Occipital lobe (tissue), 2 donors: ENCODE measurements around the gene PFDN2. TPM values are rescaled to one million over a fixed set of nuclear protein-coding genes. Genes with fewer than 3 reads are reported as not detected.
A peak's percentile ranks its signal among the peaks of the same experiment; 100 is the strongest.

ENCODE experiments used
- DNase-seq: peaks from one replicate; lab custom pipeline; 2025; lab: John Stamatoyannopoulos, UW
- total RNA-seq: library from RNA; depleted of rRNA; stranded (reverse); fragments of >200 nt; gene quantifications from one replicate; pipeline ENCODE4 v1.2.3, GENCODE V29; 2014

PFDN2 gene
- total RNA-seq, 1 donor from 2014 or later = 33.8 TPM

DNA sequence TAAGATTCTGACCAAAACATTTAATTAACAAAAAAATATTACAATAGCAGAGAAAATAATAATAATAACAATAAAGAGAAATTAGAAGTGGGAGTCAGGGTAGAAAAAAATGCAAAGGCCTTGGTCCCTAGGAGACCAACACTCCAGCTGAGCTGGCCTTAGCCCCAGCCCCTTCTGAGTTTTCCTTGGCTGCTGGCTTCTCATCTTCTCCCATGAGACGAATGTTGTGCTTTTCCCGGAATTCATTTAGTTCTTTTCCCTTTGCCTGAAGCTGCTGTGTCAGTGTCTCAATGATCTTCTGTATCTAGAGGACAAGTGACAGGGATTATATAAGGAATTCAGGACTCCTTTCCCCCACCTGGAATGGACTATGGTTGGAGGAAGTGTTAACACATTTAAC is 17.3 kb downstream of the PFDN2 start:
- DNase-seq = no peak

DNA sequence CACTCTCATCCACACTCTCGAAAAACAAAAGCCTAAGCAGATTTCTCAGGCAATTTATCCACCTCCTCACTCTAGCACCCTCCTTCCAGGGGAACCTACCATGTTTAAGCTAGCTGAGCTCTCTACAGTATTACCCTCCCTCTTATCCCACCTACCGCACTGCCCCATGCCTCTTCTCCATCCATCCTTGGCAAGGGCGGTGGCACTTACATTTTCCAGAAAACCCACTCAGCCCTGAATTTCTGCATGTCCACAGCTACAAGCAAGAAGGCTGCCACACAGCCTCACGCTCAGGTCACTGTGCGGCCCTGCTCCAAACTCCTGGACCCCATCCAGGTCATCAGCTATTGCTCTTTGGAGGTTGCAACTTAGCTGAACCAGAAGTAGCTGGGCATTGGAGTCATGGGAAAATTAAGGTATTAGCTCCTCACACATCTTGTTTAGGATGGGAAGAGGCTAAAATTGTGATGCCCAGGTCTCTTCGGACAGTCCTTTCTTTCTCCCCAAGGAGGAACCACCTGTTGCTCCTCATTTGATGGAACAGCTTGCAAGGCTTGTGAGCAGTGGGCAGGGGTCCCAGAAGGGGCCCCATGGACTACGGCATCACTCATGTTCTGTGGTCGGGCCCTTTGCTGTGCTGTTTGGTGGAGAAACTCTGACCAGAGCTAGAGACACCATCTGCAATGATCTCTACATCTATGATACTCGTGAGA is 18.6 kb downstream of the PFDN2 start:
- DNase-seq = no peak

DNA sequence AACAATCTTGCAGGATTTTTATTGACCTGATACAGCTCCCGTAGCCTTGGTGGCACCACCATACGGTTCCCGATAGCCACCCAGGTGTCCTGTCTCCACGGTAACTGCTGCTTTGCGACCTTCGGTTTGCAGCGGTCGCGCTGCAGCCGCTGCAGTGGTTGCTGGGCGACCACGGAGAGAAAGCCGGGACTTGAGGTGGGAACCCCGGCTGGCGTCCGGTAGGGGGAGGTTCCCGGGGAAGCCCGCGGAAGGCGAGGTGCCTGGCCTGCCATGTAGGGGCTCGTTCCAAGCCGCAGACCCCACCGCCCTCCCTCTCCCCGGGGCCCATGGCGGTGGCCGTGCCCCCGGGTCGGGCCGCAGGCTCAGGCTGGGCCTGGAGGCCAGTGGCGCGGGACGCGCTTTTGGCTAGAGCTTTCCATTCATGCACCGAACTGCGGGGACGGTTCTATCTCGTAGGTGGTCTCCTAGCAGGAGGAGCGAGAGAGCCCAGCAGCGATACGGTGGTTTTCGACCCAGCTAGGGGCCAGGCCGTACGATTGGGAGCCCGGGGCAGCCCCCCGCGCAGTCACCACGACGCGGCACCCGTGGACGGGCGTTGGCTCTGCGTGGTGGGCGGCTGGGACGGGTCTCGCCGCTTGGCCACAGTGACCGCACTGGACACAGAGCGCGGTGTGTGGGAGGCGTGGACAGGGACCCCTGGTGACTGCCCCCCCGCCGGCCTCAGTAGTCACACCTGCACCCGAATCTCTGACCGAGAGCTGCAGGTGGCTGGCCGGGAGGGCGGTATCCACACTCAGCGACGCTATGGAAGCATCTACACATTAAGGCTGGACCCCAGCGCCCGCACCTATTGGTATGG is 19.4 kb downstream of the PFDN2 start, which contains the start of gene KLHDC9:
Gene KLHDC9 (plus strand): TSS at position 152 of the 859 bp plus-strand sequence. CDS start 175 bp downstream, at position 327.
- DNase-seq = peak; percentile 79

DNA sequence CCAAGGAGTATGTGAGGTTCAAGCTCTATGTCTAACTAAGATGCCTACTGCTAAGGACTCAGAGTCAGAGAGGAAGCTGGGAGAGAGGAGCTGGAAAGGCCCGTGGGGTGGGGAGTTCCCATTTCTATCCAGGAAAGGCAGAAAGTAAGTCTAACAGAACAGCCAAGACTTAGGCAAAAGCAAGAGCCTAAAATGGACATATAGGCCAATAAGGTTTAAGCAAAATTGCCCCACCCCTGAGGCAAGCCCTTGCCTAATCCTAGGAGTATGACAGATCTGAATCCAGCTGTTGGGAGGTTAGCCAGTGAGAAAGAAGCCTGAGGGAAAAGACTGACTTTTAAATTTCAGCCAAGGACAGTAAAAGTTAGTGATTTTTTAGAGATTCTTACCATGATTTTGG is 21.3 kb downstream of the PFDN2 start:
- no peak for DNase-seq

DNA sequence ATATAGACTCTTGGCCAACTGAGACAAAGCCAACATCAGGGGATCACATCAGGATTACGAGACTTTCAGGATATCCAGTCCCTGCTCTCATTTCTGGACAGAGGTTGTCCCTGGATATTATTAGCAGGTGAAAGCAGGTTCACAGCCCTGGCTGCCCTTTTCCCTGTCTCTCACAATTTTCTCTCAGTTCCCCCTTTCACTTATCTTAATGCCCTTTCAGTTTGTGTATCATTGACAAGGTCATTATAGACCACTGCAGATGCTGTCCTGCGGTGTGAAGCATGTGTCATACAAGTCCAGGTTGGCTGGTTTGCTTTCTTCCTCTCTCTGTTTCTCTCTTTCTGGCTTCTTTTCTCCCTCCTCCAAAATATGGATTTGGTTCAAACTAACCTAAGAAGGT is 21.8 kb downstream of the PFDN2 start:
- DNase-seq = no peak

DNA sequence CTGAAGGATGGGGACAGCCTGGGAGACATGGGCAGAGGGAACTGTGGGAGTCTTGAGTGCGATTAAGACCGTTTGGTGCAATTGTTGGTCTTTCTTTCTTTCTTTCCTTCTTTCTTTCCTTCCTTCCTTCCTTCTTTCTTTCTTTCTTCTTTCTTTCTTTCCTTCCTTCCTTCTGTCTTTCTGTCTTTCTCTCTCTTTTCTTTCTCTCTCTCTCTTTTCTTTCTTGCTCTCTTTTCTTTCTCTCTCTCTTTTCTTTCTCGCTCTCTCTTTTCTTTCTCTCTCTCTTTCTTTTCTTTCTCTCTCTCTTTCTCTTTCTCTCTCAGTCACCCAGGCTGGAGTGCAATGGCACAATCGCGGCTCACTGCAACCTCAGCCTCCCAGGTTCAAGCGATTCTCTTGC is 22.6 kb downstream of the PFDN2 start:
- no peak for DNase-seq

DNA sequence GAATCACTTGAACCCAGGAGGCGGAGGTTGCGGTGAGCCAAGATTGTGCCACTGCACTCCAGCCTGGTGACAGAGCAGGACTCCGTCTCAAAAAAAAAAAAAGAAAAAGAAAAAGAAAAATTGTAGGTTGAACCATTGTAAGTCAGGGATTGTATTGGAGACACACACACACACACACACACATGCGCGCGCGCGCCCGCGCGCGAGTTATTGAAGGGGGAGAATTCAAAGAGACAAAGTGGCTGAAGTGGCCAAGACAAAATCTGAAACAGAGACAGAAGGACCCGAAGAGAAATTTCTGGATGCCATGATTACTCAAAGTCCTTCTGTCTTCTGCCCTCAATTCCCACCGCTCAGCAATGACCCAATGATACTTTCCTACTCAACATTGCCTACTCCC is 23.4 kb downstream of the PFDN2 start:
- DNase-seq = no peak

DNA sequence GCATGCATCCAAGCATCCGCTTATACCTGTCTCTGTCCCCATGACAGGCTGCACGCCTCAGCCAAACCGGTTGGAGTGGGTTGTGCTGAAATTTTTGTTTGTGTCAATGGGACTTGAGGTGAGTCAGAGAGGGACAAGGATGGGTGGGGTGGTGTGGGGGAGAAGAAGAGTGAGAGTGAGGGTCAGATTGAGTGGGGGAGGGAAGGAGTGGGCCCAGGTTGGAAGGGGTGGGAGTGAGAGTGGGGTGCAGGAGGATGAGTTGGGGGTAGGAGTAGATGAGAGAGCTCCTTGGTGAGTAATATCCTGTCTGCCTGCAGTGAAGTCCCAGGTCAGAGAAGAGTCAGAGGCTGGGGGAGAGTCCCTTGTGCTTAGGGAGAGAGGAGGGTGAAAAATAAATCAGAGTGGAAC is 25.2 kb downstream of the PFDN2 start:
- DNase-seq = no peak

DNA sequence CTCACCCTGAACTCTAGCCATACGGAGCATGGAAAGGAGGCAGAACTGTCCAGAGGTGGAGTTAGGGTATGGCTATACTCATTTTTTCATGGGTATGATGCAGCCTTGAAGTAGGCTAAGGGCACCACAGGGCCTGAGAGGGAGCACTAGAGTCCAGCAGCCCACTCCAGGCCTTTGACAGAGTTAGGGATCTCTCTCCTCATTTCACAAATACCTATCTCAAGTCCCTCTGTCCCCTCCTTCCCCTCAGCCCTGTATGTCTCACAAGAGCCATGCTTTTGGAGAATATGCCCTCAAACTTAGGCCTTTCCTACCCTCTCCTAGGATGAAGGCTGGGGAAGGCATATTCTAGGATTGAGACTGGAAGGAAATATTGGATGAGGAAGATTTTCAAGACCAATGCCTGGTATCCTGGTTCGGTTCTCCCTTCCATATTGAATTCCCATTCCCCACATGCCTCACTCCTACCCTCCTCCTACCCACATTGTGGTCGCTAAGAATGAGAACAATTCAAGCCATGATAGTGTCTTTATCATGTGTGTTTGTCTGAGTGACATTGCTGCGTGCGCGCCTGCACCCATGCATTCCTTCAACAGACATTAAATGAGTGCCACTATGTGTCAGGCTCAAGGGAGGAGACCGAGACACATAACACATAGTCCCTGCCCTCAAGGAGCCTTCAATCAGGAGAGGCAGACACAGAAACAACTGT is 25.9 kb downstream of the PFDN2 start:
- no peak for DNase-seq

DNA sequence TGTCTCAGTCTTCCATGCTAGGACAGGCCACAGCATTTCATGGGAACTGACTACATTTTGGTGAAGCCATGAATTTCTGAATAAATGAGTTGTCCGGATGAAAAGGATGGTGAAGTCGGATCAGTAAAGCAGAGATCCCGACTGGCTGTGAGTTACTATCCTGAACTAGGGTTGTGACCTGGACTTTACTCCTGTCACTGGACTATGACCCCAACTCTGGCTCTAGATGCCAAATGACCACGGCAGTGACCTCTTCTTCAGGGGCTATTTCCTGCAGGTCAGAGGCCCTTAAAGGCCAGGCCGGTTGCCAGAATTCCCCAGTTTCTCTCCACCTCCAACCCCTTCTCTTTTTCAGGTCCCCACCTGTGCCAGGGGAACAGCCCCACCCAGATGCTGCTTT is 26.7 kb downstream of the PFDN2 start:
- no peak for DNase-seq

DNA sequence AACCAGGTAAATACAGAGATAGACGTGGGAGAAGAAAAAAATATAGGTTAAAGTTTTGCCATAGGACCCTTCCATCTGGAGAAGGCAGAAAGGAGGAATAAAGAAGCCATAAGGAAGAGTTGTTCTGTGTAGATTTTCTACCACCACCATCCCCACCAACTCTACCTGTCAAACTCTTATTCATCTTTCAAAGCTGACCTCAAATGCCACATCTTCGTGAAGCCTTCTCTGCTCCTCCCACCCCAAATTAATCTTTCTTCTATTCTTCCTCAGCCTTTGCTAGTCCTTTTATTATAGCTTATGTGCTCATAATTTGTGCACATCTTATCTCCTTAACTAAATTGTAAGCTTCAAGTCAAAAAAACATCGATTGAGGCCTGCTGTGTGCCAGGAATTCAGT is 27.2 kb downstream of the PFDN2 start:
- DNase-seq = no peak

DNA sequence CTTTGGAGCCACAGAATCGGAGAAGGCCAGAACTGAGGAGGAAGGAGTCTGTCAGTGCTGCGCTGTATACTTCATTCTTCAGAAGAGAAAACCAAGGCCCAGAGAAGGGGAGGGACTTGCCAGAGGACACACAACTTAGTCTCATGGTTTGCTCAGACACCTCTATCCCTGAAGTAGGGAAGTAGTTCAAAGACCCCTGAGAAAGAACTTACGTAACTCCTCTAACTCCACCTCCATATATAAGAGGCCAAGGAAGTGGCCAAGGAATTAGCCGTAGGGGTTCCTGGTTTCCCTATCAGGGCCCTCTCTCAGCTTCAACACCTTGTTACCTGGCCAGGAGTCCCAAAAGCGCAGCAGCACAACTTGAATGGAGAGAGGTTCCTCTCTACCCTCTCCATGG is 27.9 kb downstream of the PFDN2 start:
- DNase-seq = no peak

DNA sequence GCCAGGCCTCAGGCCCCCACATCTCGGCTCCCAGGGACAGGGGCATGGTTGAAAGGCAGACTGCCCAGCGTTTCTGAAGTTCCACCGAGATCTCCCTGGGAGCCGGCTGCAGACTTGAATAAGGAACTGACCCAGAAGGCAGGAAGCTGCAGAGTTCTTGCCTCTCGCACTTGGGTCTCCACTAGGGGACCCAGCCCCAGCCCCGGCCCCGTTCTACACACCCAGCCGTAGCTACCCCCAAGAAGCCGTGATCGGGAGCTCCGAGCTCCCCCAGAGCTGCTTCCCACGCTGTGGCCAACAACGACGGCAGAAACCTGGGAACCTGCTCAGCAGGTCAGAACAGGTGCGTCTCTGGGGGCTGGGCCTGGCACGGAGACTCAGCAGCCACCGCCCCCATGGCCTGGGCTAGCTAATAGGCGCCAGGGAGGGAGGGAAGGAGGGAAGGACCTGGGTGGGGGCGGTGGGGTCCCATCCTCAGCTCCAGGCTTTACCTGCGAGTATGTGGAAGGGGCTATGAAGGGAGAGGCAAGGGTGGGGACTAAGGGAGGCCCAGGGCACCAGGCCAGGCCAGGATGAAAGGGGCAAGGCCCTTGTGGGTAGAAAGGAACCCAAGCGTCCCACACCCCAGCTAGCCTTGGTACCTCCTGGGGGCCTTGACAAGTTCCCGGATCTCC is 28.4 kb downstream of the PFDN2 start, which contains the start of gene NECTIN4:
Gene NECTIN4 (minus strand): TSS at position 308 of the 674 bp plus-strand sequence. CDS start 262 bp downstream, at position 46.
- DNase-seq = no peak

DNA sequence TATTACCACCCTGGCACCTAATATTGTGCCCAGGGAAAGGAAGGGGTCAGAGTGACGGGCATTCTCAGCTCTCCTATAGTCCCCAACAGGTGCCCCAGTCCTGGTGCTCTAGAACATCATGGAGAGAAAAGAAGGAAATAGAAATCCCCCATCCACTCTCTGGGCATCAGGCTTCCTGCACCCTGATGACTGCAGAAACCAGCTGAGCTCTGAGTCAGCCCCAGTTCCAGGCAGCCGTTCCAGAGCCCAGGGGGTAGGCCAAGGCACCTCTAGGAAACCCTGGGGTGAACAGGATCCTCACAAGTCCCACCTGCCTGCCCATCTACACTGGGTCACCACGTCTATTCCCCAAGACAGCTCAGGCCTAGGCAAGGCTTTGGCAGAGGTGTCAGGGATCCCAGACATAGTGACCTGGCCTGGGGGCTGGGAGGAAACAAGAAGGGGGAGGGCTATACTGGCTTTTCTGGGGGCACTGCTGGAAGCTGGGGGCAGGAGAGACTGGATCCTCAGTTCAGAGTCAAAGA is 29.2 kb downstream of the PFDN2 start:
- DNase-seq = no peak

DNA sequence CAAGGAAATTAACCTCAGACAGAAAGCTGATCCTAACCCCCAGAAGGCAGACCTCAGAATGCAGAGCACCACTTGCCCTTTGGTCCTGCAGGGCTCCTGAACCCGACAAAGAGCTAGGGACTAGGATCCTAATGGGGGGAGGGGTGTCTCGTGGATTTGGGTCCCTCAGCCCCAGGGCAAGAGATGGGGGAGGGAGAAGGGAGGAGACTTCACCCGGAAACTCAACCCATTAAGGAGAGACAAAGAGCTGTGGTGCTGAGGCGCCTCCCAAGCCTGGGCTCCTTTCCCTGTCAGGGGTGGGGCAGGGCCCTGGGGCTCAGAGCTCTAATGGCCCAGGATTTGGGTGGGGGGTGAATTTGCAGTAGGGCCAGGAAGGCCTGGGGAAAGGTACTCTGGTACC is 31.4 kb downstream of the PFDN2 start:
- DNase-seq = no peak

DNA sequence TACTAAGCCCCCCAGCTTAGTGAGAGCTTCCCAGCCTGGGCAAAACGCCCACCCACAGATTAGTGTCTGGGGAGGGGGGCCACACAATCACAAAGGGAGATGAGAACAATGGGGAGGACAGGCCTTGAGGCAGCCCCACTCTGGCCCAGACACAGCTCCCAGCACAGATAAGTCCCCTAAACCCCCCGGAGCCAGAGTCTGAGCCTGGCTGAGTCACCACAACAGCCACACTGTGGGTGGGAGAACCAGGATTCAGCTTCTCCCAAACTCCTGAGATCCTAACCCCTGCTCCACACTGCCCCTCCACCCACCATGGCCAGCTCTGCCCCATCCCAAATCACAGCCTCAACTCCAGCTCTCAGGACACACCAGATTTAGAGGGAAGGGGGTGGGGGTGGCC is 32.7 kb downstream of the PFDN2 start:
- DNase-seq = no peak

DNA sequence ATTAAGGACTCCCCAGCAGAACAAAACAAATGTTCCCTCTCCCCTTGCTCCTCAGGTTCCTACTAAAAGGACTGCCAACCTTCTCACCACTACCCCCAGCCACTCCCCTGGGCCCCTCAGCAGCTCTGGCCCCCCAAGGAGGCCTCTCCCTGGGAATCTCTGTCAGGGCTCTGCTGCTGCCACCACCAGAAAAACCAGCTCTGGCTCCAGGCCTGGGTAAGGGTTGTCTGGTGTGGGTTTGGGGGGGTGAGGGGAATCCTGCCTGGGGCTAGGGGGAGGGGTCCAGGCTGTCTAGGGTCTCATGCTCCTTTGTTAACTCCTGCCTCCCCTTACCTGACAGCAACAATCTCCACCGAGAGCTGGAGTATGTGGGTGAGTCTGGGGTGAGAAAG is 33.2 kb downstream of the PFDN2 start:
- DNase-seq = no peak

DNA sequence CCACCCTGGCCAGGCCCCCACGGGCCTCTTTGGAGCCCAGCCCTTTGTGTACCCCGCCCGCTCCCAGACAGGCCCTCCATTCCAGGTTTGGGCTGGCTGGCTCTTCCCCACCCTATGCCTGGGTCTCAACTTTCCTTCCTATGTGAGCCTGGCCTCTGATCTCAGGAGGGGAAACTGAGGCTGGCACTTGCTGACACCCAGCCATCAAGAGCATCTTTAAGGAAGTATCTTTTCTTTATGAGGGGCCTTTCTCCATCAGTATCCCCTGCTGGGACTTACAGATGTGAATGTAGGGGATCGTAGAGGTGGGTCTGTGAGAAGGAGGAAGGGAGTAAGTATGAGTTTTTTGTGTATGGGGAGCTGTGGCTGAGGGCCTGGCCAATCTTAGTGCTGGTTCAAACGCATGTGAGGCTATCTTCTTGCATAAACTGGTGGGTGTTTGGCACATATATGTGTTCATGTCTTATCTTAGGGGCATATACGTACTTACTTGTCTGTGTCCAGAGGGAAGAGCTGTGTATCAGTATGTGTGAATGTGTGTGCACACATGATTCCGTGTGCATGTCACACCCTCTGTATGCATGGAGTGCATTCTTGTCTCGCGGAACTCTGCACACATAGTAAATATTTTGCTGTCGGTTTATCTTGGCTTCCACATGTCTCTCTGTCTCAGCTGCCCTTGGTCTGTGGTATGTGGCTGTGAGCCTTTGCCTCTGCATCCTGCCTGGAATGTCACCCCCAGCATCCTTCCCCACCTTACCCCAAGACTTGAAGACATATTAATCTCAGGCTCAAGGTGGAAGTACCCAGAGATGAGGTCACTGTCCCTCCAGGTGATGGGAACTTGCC is 33.9 kb downstream of the PFDN2 start:
- DNase-seq = no peak

DNA sequence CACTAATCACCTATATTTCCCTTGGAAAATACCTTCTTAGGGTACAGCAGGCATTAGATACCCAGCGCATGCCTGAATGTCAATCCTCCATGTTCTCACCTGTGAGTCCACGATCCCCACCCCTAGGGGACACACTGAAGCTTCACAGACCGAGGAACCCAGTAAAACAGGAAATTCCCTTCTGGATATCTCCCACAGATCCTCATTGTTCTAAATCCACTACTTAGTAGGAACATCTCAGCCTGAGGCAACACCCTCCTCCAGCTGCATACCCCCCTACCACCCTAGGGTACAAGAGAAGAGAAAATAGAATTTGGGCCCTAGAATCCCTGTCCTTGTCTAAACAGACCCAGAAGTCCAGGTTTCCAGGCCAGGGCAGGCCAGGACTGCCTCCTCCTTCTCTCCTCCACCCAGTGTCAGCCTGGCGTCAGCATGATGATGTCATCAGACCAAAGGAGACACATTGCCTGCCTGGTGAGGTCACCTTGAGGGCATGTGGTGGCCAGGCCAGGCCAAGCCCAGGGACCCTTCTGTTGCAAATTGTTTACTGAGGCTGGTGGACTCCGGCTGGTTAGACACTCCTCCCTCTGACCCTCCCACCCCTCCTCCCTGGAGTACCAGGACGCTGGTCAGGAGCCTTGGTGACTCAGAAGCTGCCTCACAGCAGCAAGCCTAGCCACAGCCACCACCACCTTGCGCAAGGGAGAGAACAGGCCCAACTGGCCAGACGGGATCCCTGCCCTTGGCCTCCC is 34.7 kb downstream of the PFDN2 start:
- no peak for DNase-seq

DNA sequence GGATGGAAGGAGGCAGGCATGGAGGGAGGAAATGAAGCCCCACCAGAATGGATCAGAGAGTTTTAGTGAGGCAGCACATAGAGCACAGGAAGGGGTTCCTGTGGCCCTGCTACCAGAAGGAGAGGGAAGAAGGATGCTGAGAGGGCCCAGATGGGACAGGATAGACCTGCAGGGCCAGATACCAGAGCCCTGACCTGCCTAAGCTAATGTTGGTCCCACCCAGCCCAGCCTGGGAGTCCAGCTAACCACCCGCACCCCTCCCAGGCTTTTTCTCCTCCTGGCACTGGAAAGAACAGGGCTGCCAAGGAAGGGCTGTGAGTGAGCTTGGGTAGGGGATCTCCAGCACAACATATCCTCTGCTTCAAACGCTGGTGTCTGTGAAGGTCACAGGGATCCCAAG is 35.4 kb downstream of the PFDN2 start:
- no peak for DNase-seq
